ENCODE data around the gene ZNF593OS. TPM values are rescaled to one million over a fixed set of nuclear protein-coding genes. Genes with fewer than 3 reads are reported as not detected.

ZNF593OS gene
- total and polyA plus RNA-seq, 10 of the 15 experiments (the other 5 are each of a cell fraction or from before 2014, with no cell fraction given) = 0.16 to 1.7 (median 0.59) TPM; not detected in 6

DNA sequence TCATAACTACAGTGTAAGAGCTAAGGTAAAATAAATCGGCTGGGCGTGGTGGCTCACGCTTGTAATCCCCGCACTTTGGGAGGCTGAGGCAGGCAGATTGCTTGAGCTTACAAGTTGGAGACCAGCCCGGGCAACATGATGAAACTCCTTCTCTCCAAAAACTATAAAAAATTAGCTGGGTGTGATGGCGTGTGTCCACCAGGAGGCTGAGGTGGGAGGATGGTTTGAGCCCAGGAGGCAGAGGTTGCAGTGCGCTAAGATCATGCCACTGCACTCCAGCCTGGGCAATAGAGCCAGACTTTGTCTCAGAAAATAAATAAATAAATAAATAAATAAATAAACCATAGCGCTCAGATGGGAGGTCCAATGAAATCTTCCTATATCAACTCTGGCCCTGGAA is 29.5 kb downstream of the ZNF593OS start (continued):
- TF ChIP-seq, protein P1, sequence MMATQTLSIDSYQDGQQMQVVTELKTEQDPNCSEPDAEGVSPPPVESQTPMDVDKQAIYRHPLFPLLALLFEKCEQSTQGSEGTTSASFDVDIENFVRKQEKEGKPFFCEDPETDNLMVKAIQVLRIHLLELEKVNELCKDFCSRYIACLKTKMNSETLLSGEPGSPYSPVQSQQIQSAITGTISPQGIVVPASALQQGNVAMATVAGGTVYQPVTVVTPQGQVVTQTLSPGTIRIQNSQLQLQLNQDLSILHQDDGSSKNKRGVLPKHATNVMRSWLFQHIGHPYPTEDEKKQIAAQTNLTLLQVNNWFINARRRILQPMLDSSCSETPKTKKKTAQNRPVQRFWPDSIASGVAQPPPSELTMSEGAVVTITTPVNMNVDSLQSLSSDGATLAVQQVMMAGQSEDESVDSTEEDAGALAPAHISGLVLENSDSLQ (IDR thresholded peaks at IDR 0.05) = no peak
- TF ChIP-seq RBBP5 (conservative IDR thresholded peaks at IDR 0.05) (no peak), JUNB (IDR thresholded peaks at IDR 0.05) (no peak), SIX5 (IDR thresholded peaks at IDR 0.05; ENCODE audit: low read depth, low read length, severe bottlenecking) (no peak), HCFC1 (IDR thresholded peaks at IDR 0.05; ENCODE audit: low read length) (no peak), LARP7 (IDR thresholded peaks at IDR 0.05) (no peak)
- TF ChIP-seq, protein P2, sequence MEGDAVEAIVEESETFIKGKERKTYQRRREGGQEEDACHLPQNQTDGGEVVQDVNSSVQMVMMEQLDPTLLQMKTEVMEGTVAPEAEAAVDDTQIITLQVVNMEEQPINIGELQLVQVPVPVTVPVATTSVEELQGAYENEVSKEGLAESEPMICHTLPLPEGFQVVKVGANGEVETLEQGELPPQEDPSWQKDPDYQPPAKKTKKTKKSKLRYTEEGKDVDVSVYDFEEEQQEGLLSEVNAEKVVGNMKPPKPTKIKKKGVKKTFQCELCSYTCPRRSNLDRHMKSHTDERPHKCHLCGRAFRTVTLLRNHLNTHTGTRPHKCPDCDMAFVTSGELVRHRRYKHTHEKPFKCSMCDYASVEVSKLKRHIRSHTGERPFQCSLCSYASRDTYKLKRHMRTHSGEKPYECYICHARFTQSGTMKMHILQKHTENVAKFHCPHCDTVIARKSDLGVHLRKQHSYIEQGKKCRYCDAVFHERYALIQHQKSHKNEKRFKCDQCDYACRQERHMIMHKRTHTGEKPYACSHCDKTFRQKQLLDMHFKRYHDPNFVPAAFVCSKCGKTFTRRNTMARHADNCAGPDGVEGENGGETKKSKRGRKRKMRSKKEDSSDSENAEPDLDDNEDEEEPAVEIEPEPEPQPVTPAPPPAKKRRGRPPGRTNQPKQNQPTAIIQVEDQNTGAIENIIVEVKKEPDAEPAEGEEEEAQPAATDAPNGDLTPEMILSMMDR (IDR thresholded peaks at IDR 0.05 in 2 of 3, conservative IDR thresholded peaks at IDR 0.05 in 1 of 3; ENCODE audit: control insufficient read depth in 2 of 3, extremely low read depth in 1 of 3, insufficient read depth in 1 of 3, low read depth in 3 of 3, low read length in 3 of 3) = no peak

- H3K27ac ChIP-seq (ENCODE audit: control insufficient read depth, insufficient read depth) = no peak overlapping the region
- no TSS peak for BruUV-seq (replicated peaks)
- SMC1A ChIA-PET (ENCODE audit: uncharacterized antibody, unreplicated experiment) = interaction anchor here (1.2 kb wide), 1 partner anchor 13 kb away, joined by 7 read pairs; no protein-coding TSS in a partner anchor
Observed at GRCh38 chr1:26138974-26139558, 32.6 kb downstream of the ZNF593OS start.

More at GRCh38 chr1:26138974-26139558, 32.6 kb downstream of the ZNF593OS start:
- no peak overlapping the region; the same call in 1 of the 2 replicates for H2AFZ ChIP-seq (ENCODE audit: control insufficient read depth, low read depth, low read length)
- no peak for DNase-seq (ENCODE audit: low read depth, low spot score)
- ChIA-PET POLR2A (interaction anchor here (0.6 kb wide), 2 partner anchors 28 to 137 kb away, joined by 3 to 4 read pairs; no protein-coding TSS in a partner anchor), CTCF (interaction anchor here (0.7 to 2.0 kb wide), 13 partner anchors 8 to 278 kb away, joined by 3 to 8 read pairs (median 3); partner anchors contain the start of gene CEP85), RAD21 (ENCODE audit: unreplicated experiment) (interaction anchor here (1.0 to 1.4 kb wide), 3 partner anchors 13 to 103 kb away, joined by 3 to 5 read pairs (median 4); no protein-coding TSS in a partner anchor)
- intact Hi-C loops (cut with micrococcal nuclease; ENCODE audit: unreplicated experiment) (no loop called here), in situ Hi-C loops (cut with MboI) (no loop called here)
- no peaks in the 10 kb centered on the region for H4K20me1 ChIP-seq (ENCODE audit: control insufficient read depth, insufficient read depth)
- no peak overlapping the region for H3K4me2 ChIP-seq (ENCODE audit: control insufficient read depth, insufficient read depth)
- no peaks in the 10 kb centered on the region for H3K4me1 ChIP-seq (ENCODE audit: control insufficient read depth, insufficient read depth, low read length)
- FAIRE-seq = no peak
- no peaks in the 10 kb centered on the region for H3K79me2 ChIP-seq (ENCODE audit: control insufficient read depth, insufficient read depth, low read length)
- no peak overlapping the region for H3K9ac ChIP-seq (ENCODE audit: control insufficient read depth, insufficient read depth, low read length)
- 12% methylated on average over 3 of the region's 3 CpGs for WGBS (ENCODE audit: insufficient coverage, insufficient replicate concordance, low lambda C conversion rate, missing lambda C conversion rate)
- TF ChIP-seq, protein P3, sequence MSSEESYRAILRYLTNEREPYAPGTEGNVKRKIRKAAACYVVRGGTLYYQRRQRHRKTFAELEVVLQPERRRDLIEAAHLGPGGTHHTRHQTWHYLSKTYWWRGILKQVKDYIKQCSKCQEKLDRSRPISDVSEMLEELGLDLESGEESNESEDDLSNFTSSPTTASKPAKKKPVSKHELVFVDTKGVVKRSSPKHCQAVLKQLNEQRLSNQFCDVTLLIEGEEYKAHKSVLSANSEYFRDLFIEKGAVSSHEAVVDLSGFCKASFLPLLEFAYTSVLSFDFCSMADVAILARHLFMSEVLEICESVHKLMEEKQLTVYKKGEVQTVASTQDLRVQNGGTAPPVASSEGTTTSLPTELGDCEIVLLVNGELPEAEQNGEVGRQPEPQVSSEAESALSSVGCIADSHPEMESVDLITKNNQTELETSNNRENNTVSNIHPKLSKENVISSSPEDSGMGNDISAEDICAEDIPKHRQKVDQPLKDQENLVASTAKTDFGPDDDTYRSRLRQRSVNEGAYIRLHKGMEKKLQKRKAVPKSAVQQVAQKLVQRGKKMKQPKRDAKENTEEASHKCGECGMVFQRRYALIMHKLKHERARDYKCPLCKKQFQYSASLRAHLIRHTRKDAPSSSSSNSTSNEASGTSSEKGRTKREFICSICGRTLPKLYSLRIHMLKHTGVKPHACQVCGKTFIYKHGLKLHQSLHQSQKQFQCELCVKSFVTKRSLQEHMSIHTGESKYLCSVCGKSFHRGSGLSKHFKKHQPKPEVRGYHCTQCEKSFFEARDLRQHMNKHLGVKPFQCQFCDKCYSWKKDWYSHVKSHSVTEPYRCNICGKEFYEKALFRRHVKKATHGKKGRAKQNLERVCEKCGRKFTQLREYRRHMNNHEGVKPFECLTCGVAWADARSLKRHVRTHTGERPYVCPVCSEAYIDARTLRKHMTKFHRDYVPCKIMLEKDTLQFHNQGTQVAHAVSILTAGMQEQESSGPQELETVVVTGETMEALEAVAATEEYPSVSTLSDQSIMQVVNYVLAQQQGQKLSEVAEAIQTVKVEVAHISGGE (CRISPR knock-in tag; IDR thresholded peaks at IDR 0.05) = no peak
- no peak for TF ChIP-seq SUPT20H (IDR thresholded peaks at IDR 0.05; ENCODE audit: borderline replicate concordance, control insufficient read depth, low read depth, low read length)
- no peak for TF ChIP-seq ELK1 (IDR thresholded peaks at IDR 0.05; ENCODE audit: low read depth, low read length)
- TF ChIP-seq POLR2A (IDR thresholded peaks at IDR 0.05; ENCODE audit: low read depth, low read length) = no peak
- TF ChIP-seq STAT1 (conservative IDR thresholded peaks at IDR 0.05) = no peak
- no peak overlapping the region for H3K4me3 ChIP-seq
- H3K27me3 ChIP-seq (replicated peaks in 1 of 2; ENCODE audit: control insufficient read depth in 2 of 2, insufficient read depth in 2 of 2, low read length in 1 of 2) = no peaks in the 10 kb centered on the region
- no peak; the same call in 2 of the 3 replicates for ATAC-seq
- H3K9me3 ChIP-seq (replicated peaks; ENCODE audit: control insufficient read depth, insufficient read depth, low read length) = no peaks in the 10 kb centered on the region
- H3K36me3 ChIP-seq (ENCODE audit: control insufficient read depth in 2 of 2, insufficient read depth in 2 of 2, low read length in 1 of 2) = no peaks in the 10 kb centered on the region

All from GM12878 (cell line).